HG03280 (cell line): ENCODE measurements around the gene IL4.
"Not testable (repeated sequence)": the region's sequence is repeated elsewhere in the genome, so short reads cannot be mapped to it uniquely, and the experiment has no call there.

Source experiments
- ATAC-seq: cut with Tn5 transposase; IDR thresholded peaks from one replicate; pipeline ENCODE4 v1.9.1; 2021; ENCODE audit warnings: mild to moderate bottlenecking, moderate library complexity; ENCODE audit not compliant: unreplicated experiment

Gene IL4

GRCh38 chr5:132689513-132689912 is 15.7 kb downstream of the IL4 start:
- ATAC-seq: no peak

- ATAC-seq: no peak
Observed at GRCh38 chr5:132690156-132690555, 16.4 kb downstream of the IL4 start.

- not testable (repeated sequence) for ATAC-seq
Observed at GRCh38 chr5:132691755-132692631, 18.2 kb downstream of the IL4 start.

GRCh38 chr5:132692632-132692967 is 18.8 kb downstream of the IL4 start:
- no peak for ATAC-seq

GRCh38 chr5:132695956-132696355 is 22.2 kb downstream of the IL4 start:
- ATAC-seq: no peak

GRCh38 chr5:132704875-132705274 is 31.1 kb downstream of the IL4 start:
- no peak for ATAC-seq

GRCh38 chr5:132708645-132709044 is 34.9 kb downstream of the IL4 start:
- ATAC-seq: no peak

GRCh38 chr5:132714456-132715307 is 40.9 kb downstream of the IL4 start:
- ATAC-seq: no peak

GRCh38 chr5:132718544-132719312 is 44.9 kb downstream of the IL4 start:
- no peak for ATAC-seq

GRCh38 chr5:132725745-132726144 is 52.0 kb downstream of the IL4 start:
- no peak for ATAC-seq

- no peak for ATAC-seq
Observed at GRCh38 chr5:132729896-132730295, 56.1 kb downstream of the IL4 start.
